WTC11 (cell line): ENCODE results near the gene CYP27C1.

Source experiments
- ATF2 ChIP-seq: sonication (generic); formaldehyde crosslinking; IDR thresholded peaks from 2 replicates; pipeline ENCODE4 v1.8.1; 2022; ENCODE audit warnings: low read depth, missing genetic modification reagents, borderline replicate concordance
- CTCF ChIP-seq: fragments of 200-600 bp; IDR thresholded peaks from 2 replicates; pipeline ENCODE4 v1.8.0; 2022; ENCODE audit warnings: antibody characterized with exemption
- RELA ChIP-seq: sonication (generic); formaldehyde crosslinking; IDR thresholded peaks from 2 replicates; pipeline ENCODE4 v1.8.1; 2022; ENCODE audit warnings: missing genetic modification reagents, mild to moderate bottlenecking, borderline replicate concordance
- ZNF512 ChIP-seq: sonication (generic); formaldehyde crosslinking; IDR thresholded peaks from 2 replicates; pipeline ENCODE4 v1.8.1; 2022; ENCODE audit warnings: missing genetic modification reagents, borderline replicate concordance

GRCh38 chr2:127193967-127194280 lies 26.2 kb downstream of the CYP27C1 start:
- no peak for TF ChIP-seq ZNF512 (CRISPR knock-in tag)
- no peak for TF ChIP-seq RELA (CRISPR knock-in tag)
- no peak for TF ChIP-seq ATF2 (CRISPR knock-in tag)
- no peak for TF ChIP-seq CTCF
